B cell (primary cell): Measurements from ENCODE around the gene ZNF784. TPM values are rescaled to one million over a fixed set of nuclear protein-coding genes. Genes with fewer than 3 reads are reported as not detected.

Experiments
- ATAC-seq: fragments of 200-7000 bp; cut with Tn5 transposase; one replicate; pipeline ENCODE4 v1.10.0; 2021; ENCODE audit warnings: low read depth, mild to moderate bottlenecking, moderate number of reproducible peaks, moderate library complexity
- CTCF ChIA-PET: fragments of 350-600 bp; sonication (Branson Sonifier 250); formaldehyde crosslinking; loops from one replicate; lab custom pipeline; 2021; ENCODE audit warnings: antibody characterized with exemption, inconsistent platforms; lab: Charles Lee
- POLR2A ChIA-PET: fragments of 350-600 bp; sonication (Branson Sonifier 250); formaldehyde crosslinking; loops from one replicate; lab custom pipeline; 2021; ENCODE audit warnings: antibody characterized with exemption; lab: Charles Lee
- DNase-seq: peaks from one replicate; pipeline ENCODE4 v3.0.0; 2013
- H2AFZ ChIP-seq: 2 replicates; pipeline ENCODE4 v1.6.1; 2012; ENCODE audit warnings: mild to moderate bottlenecking, low read depth, low read length; ENCODE audit not compliant: insufficient read depth, poor library complexity, severe bottlenecking
- H3K27ac ChIP-seq, 2 donors: 1 replicate in 1 of 2; 2 replicates in 1 of 2; pipeline ENCODE4 v1.5.1; 2012 to 2013; ENCODE audit warnings: low read length in 2 of 2, mild to moderate bottlenecking in 2 of 2, moderate library complexity in 1 of 2
- H3K27me3 ChIP-seq, 4 experiments: fragments of 200-600 bp in 1 of 4; sonication (generic) in 1 of 4; replicated peaks in 1 of 4; 1 replicate in 2 of 4; 2 replicates in 2 of 4; pipeline versions ENCODE4 v1.6.1 to v1.7.0; 2013 to 2016; ENCODE audit warnings: low read length in 3 of 4, mild to moderate bottlenecking in 2 of 4, mixed read lengths in 1 of 4, moderate library complexity in 1 of 4; ENCODE audit not compliant: insufficient read depth in 4 of 4, control insufficient read depth in 3 of 4; ENCODE audit errors: control extremely low read depth in 1 of 4
- H3K36me3 ChIP-seq, 2 experiments: replicated peaks in 1 of 2; 1 replicate in 1 of 2; 2 replicates in 1 of 2; pipeline versions ENCODE4 v1.6.1 to v1.7.1; 2013; ENCODE audit warnings: low read length in 1 of 2; ENCODE audit not compliant: insufficient read depth in 2 of 2, control insufficient read depth in 1 of 2; ENCODE audit errors: control extremely low read depth in 1 of 2, extremely low read depth in 1 of 2
- H3K4me1 ChIP-seq, 2 donors: fragments of 200-600 bp in 1 of 2; sonication (generic) in 1 of 2; 1 replicate in 1 of 2; 2 replicates in 1 of 2; pipeline versions ENCODE4 v1.5.1 to v1.6.1; 2013 to 2017; ENCODE audit warnings: low read length in 2 of 2; ENCODE audit not compliant: control insufficient read depth in 2 of 2, insufficient read depth in 2 of 2
- H3K4me2 ChIP-seq: replicated peaks from 2 replicates; pipeline ENCODE3; 2012; ENCODE audit warnings: mild to moderate bottlenecking, low read depth, low read length; ENCODE audit not compliant: poor library complexity, severe bottlenecking
- H3K4me3 ChIP-seq, 5 experiments: fragments of 200-600 bp in 1 of 5; sonication (generic) in 1 of 5; 1 replicate in 3 of 5; 2 replicates in 2 of 5; pipeline versions ENCODE4 v1.5.1 to v1.7.0; 2011 to 2016; ENCODE audit warnings: low read length in 4 of 5, mild to moderate bottlenecking in 4 of 5, low read depth in 2 of 5, control low read depth in 1 of 5, moderate library complexity in 1 of 5; ENCODE audit not compliant: insufficient read depth in 1 of 5; ENCODE audit errors: control extremely low read depth in 1 of 5, extremely low read depth in 1 of 5
- H3K79me2 ChIP-seq: fragments of 200-600 bp; sonication (generic); one replicate; pipeline ENCODE4 v1.6.0; 2016; ENCODE audit warnings: low read length; ENCODE audit not compliant: control insufficient read depth, insufficient read depth
- H3K9ac ChIP-seq: fragments of 200-600 bp; sonication (generic); 2 replicates; pipeline ENCODE4 v1.6.1; 2017; ENCODE audit warnings: mild to moderate bottlenecking, low read length, moderate library complexity
- H3K9me3 ChIP-seq, 3 donors: one replicate each; pipeline versions ENCODE4 v1.6.1 to v1.7.1; 2013; ENCODE audit warnings: low read length in 2 of 3; ENCODE audit not compliant: control insufficient read depth in 2 of 3, insufficient read depth in 1 of 3; ENCODE audit errors: control extremely low read depth in 1 of 3
- H4K20me1 ChIP-seq: 2 replicates; pipeline ENCODE4 v1.6.0; 2012; ENCODE audit warnings: mild to moderate bottlenecking, low read length; ENCODE audit not compliant: insufficient read depth, control insufficient read depth, poor library complexity, severe bottlenecking
- H3K27ac Mint-ChIP-seq: one replicate; pipeline ENCODE4 v1.8.0; 2021; ENCODE audit warnings: mixed read lengths
- H3K27me3 Mint-ChIP-seq: one replicate; pipeline ENCODE4 v1.8.0; 2021; ENCODE audit warnings: mixed read lengths
- H3K4me1 Mint-ChIP-seq: one replicate; pipeline ENCODE4 v1.8.0; 2021; ENCODE audit warnings: mixed read lengths
- H3K4me3 Mint-ChIP-seq: one replicate; pipeline ENCODE4 v1.8.0; 2021; ENCODE audit warnings: mixed read lengths
- H3K9me3 Mint-ChIP-seq: one replicate; pipeline ENCODE4 v1.8.0; 2022; ENCODE audit warnings: mixed read lengths; ENCODE audit not compliant: insufficient read depth
- EZH2 ChIP-seq: IDR thresholded peaks from 2 replicates; pipeline ENCODE4 v1.6.1; 2012; ENCODE audit warnings: borderline replicate concordance, low read depth, mild to moderate bottlenecking, moderate library complexity, low read length; ENCODE audit not compliant: insufficient read depth, poor library complexity, severe bottlenecking
- WGBS: methylation state at CpG from one replicate; pipeline ENCODE4 v1.1.5; 2013; ENCODE audit warnings: missing lambda C conversion rate; ENCODE audit not compliant: insufficient coverage; 5-methylcytosine and 5-hydroxymethylcytosine counted together
- intact Hi-C: fragments of 100-400 bp; cut with micrococcal nuclease; formaldehyde crosslinking; loops from one replicate; pipeline ENCODE4 v1.10.0; 2022
- polyA plus RNA-seq: library from polyadenylated mRNA; depleted of rRNA; stranded (reverse); fragments of >200 nt; gene quantifications from 2 replicates; pipeline ENCODE4 v1.2.3, GENCODE V29; 2012
- total RNA-seq, 2 donors: library from RNA; stranded (reverse); fragments of 120-200 nt in 1 of 2; gene quantifications; 1 replicate in 1 of 2; 2 replicates in 1 of 2; pipeline versions ENCODE4 v1.2.3 to v1.2.4, GENCODE V29; 2013 to 2022
- TF ChIP-seq, protein P1 (sequence below): fragments of 200-600 bp; IDR thresholded peaks from one replicate; pipeline ENCODE4 v1.8.0; 2022; ENCODE audit warnings: antibody characterized with exemption, mild to moderate bottlenecking

The ZNF784 gene
- total and polyA plus RNA-seq, 2 donors (not counting 1 experiment from before 2014, with no cell fraction given) = 9.2 to 9.7 TPM

DNA sequence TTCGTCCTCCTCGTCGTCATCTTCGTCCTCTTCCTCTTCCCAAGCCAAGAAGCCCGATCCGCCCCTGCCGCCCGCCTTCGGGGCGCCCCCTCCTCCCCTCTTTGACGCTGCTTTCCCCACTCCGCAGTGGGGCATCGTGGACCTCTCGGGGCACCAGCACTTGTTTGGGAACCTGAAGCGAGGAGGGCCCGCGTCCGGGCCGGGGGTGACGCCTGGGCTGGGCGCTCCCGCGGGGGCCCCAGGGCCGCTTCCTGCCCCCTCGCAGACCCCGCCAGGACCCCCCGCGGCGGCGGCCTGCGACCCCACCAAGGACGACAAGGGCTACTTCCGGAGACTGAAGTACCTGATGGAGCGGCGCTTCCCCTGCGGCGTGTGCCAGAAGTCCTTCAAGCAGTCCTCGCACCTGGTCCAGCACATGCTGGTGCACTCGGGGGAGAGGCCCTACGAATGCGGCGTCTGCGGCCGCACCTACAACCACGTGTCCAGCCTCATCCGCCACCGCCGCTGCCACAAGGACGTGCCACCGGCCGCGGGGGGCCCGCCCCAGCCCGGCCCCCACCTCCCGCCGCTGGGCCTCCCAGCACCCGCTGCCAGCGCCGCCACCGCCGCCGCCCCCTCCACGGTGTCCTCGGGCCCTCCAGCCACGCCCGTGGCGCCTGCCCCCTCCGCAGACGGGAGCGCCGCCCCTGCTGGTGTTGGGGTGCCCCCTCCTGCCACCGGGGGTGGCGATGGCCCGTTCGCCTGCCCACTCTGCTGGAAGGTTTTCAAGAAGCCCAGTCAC lies 10.2 kb downstream of the ZNF784 start:
- DNase-seq (no peak), ATAC-seq (no peak)
- Histone ChIP-seq H3K4me2 (no peak overlapping the region), H3K4me1 (peaks cover 14 to 18% of the 10 kb centered on the region in 2 donors), H3K36me3 (peaks cover 0 to 24% of the 10 kb centered on the region in 2 experiments), H3K9ac (no peak overlapping the region), H3K9me3 (no peaks in the 10 kb centered on the region), H3K27ac (no peak overlapping the region), H3K4me3 (no peak overlapping the region), H2AFZ (no peak overlapping the region), H4K20me1 (peaks cover 40% of the 10 kb centered on the region), H3K27me3 (no peaks in the 10 kb centered on the region), H3K79me2 (peaks cover 52% of the 10 kb centered on the region)
- Mint-ChIP-seq H3K27ac (no peak overlapping the region), H3K4me1 (peaks cover 34% of the 10 kb centered on the region), H3K4me3 (no peak overlapping the region), H3K27me3 (no peaks in the 10 kb centered on the region), H3K9me3 (no peaks in the 10 kb centered on the region)
- TF ChIP-seq, protein P1, sequence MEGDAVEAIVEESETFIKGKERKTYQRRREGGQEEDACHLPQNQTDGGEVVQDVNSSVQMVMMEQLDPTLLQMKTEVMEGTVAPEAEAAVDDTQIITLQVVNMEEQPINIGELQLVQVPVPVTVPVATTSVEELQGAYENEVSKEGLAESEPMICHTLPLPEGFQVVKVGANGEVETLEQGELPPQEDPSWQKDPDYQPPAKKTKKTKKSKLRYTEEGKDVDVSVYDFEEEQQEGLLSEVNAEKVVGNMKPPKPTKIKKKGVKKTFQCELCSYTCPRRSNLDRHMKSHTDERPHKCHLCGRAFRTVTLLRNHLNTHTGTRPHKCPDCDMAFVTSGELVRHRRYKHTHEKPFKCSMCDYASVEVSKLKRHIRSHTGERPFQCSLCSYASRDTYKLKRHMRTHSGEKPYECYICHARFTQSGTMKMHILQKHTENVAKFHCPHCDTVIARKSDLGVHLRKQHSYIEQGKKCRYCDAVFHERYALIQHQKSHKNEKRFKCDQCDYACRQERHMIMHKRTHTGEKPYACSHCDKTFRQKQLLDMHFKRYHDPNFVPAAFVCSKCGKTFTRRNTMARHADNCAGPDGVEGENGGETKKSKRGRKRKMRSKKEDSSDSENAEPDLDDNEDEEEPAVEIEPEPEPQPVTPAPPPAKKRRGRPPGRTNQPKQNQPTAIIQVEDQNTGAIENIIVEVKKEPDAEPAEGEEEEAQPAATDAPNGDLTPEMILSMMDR = no peak
- TF ChIP-seq EZH2 = no peak
- POLR2A ChIA-PET = no interaction called here
- intact Hi-C loops = no loop called here
- CTCF ChIA-PET = no interaction called here
- WGBS = 97% methylated on average over 71 of the region's 75 CpGs

DNA sequence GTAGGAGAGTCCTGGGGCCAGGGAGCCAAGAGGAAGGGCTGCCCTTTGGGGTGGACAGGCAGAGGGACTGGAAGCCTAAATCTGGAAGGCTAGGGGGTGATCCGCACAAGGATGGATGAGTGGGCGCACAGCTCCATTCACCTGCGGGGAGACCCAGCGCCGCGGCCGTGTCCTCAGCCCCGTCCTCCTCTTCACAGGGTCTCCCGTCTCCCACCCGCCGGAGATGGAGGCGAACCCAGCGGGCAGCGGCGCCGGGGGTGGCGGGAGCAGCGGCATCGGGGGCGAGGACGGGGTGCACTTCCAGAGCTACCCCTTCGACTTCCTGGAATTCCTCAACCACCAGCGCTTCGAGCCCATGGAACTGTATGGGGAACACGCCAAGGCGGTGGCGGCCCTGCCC lies 11.0 kb downstream of the ZNF784 start:
- Mint-ChIP-seq H3K9me3 (no peaks in the 10 kb centered on the region), H3K4me3 (no peak overlapping the region), H3K4me1 (peaks cover 39% of the 10 kb centered on the region), H3K27me3 (no peaks in the 10 kb centered on the region), H3K27ac (no peak overlapping the region)
- Histone ChIP-seq H3K27me3 (no peaks in the 10 kb centered on the region), H3K9ac (no peak overlapping the region), H3K36me3 (peaks cover 0 to 25% of the 10 kb centered on the region in 2 experiments), H2AFZ (no peak overlapping the region), H3K27ac (peak overlapping the region in 1 of 2 donors; percentile 70), H4K20me1 (peaks cover 40% of the 10 kb centered on the region), H3K4me1 (peaks cover 14 to 18% of the 10 kb centered on the region in 2 donors), H3K79me2 (peaks cover 59% of the 10 kb centered on the region), H3K9me3 (no peaks in the 10 kb centered on the region), H3K4me2 (no peak overlapping the region), H3K4me3 (no peak overlapping the region)
- ChIA-PET CTCF (no interaction called here), POLR2A (interaction anchor here (0.8 kb wide), 1 partner anchor 11 kb away, joined by 5 read pairs; the partner anchor contains the start of gene ZNF784)
- WGBS = 98% methylated on average over 16 of the region's 27 CpGs
- no peak for ATAC-seq
- DNase-seq = no peak
- intact Hi-C loops = no loop called here
- TF ChIP-seq EZH2 = no peak
- TF ChIP-seq, protein P1 = no peak
